K562 (cell line): Measurements from ENCODE around the gene AP3B1. TPM values are rescaled to one million over a fixed set of nuclear protein-coding genes. Genes with fewer than 3 reads are reported as not detected.

Experiments
- ATAC-seq: fragments of 200-7000 bp; cut with Tn5 transposase; 3 replicates; pipeline ENCODE4 v1.9.1; 2020; ENCODE audit warnings: moderate library complexity
- BruUV-seq: library from RNA; stranded (reverse); fragments of 400-500 nt; replicated peaks from 2 replicates; lab custom pipeline; 2021; lab: Mats Ljungman, UMichigan
- CTCF ChIA-PET: fragments of 300-600 bp; formaldehyde crosslinking; extraction: SDS; loops from one replicate; lab custom pipeline; 2021; ENCODE audit warnings: low intra/inter-chr PET ratio; lab: Yijun Ruan, JAX
- POLR2A ChIA-PET: fragments of 300-600, 350-650 bp; sonication (Branson Sonifier 250); formaldehyde crosslinking; extraction: SDS; loops from one replicate; lab custom pipeline; 2021; ENCODE audit warnings: antibody characterized with exemption, inconsistent platforms; lab: Yijun Ruan, JAX
- DNase-seq, 4 experiments: peaks; one replicate each; pipeline versions ENCODE4 v3.0.0 to v3.0.0-alpha.2; 2011 to 2018; ENCODE audit warnings: low spot score in 3 of 4, mixed read lengths in 3 of 4; ENCODE audit errors: extremely low read depth in 1 of 4
- FAIRE-seq: peaks from 2 replicates; lab custom pipeline; 2011; peaks lifted over from hg19 to GRCh38; lab: Jason Lieb, UNC
- H2AFZ ChIP-seq: 2 replicates; pipeline ENCODE4 v1.6.0; 2011; ENCODE audit warnings: low read depth, low read length, control low read depth, inconsistent platforms
- H3K27ac ChIP-seq: fragments of 200-600 bp; 3 replicates; pipeline ENCODE4 v1.8.0; 2011; ENCODE audit warnings: low read depth, mild to moderate bottlenecking, control low read depth, inconsistent platforms, low read length, moderate library complexity, mixed read lengths; ENCODE audit errors: extremely low read depth
- H3K27me3 ChIP-seq, 2 experiments: fragments of 300-600 bp in 1 of 2; 2 replicates in 1 of 2; 3 replicates in 1 of 2; pipeline versions ENCODE4 v1.6.0 to v1.8.0; 2011; ENCODE audit warnings: inconsistent platforms in 2 of 2, low read length in 2 of 2, mild to moderate bottlenecking in 1 of 2, mixed read lengths in 1 of 2, moderate library complexity in 1 of 2; ENCODE audit not compliant: control insufficient read depth in 2 of 2, insufficient read depth in 2 of 2
- H3K36me3 ChIP-seq: fragments of 300-600 bp; 3 replicates; pipeline ENCODE4 v1.8.0; 2011; ENCODE audit warnings: mild to moderate bottlenecking, low read length, inconsistent platforms; ENCODE audit not compliant: control insufficient read depth, insufficient read depth
- H3K4me1 ChIP-seq, 2 experiments: fragments of 200-600 bp in 1 of 2; replicated peaks in 1 of 2; 2 replicates in 1 of 2; 3 replicates in 1 of 2; pipeline versions ENCODE4 v1.5.1 to v1.8.0; 2011; ENCODE audit warnings: inconsistent platforms in 2 of 2, low read length in 2 of 2, mild to moderate bottlenecking in 1 of 2, mixed read lengths in 1 of 2, moderate library complexity in 1 of 2; ENCODE audit not compliant: control insufficient read depth in 2 of 2, insufficient read depth in 2 of 2
- H3K4me2 ChIP-seq: 2 replicates; pipeline ENCODE4 v1.6.1; 2011; ENCODE audit warnings: low read length, control low read depth, inconsistent platforms, mixed read lengths; ENCODE audit not compliant: insufficient read depth
- H3K4me3 ChIP-seq: fragments of 200-600 bp; sonication (generic), shearing (Covaris generic); 2 replicates; pipeline ENCODE4 v1.5.1; 2016; ENCODE audit warnings: control low read depth, inconsistent platforms
- H3K79me2 ChIP-seq: fragments of 200-600 bp; 3 replicates; pipeline ENCODE4 v1.8.0; 2011; ENCODE audit warnings: low read length, inconsistent platforms; ENCODE audit not compliant: control insufficient read depth, insufficient read depth
- H3K9ac ChIP-seq, 2 experiments: 2 replicates each; pipeline versions ENCODE4 v1.6.0 to v1.6.1; 2011; ENCODE audit warnings: low read depth in 2 of 2, low read length in 2 of 2, control low read depth in 1 of 2, inconsistent platforms in 1 of 2, mild to moderate bottlenecking in 1 of 2, mixed read lengths in 1 of 2; ENCODE audit not compliant: insufficient read depth in 1 of 2
- H3K9me1 ChIP-seq: one replicate; pipeline ENCODE4 v1.6.0; 2011; ENCODE audit warnings: inconsistent platforms, mild to moderate bottlenecking, low read length, moderate library complexity; ENCODE audit not compliant: control insufficient read depth, insufficient read depth
- H3K9me3 ChIP-seq: replicated peaks from 2 replicates; pipeline ENCODE4 v1.5.1; 2011; ENCODE audit warnings: low read depth, low read length, inconsistent platforms; ENCODE audit not compliant: control insufficient read depth, insufficient read depth
- H4K20me1 ChIP-seq: replicated peaks from 2 replicates; pipeline ENCODE4 v1.6.1; 2011; ENCODE audit warnings: low read length, inconsistent platforms, mixed read lengths; ENCODE audit not compliant: control insufficient read depth, insufficient read depth
- CEBPG ChIP-seq, 3 experiments: fragments of 200-800 bp in 1 of 3; sonication (Bioruptor generic) in 1 of 3; sonication (generic) in 1 of 3; formaldehyde crosslinking in 1 of 3; IDR thresholded peaks in 2 of 3; conservative IDR thresholded peaks in 1 of 3; 2 replicates each; pipeline versions ENCODE4 v1.6.1 to v1.8.0; 2016 to 2022; ENCODE audit warnings: missing compliant biosample characterization in 2 of 3, missing genetic modification characterization in 2 of 3, mild to moderate bottlenecking in 1 of 3, missing genetic modification reagents in 1 of 3
- GATA2 ChIP-seq: sonication (generic); formaldehyde crosslinking; IDR thresholded peaks from 2 replicates; pipeline ENCODE4 v1.4.0; 2020; ENCODE audit warnings: mild to moderate bottlenecking, missing genetic modification reagents
- HDAC6 ChIP-seq: IDR thresholded peaks from 2 replicates; pipeline ENCODE4 v1.6.1; 2012; ENCODE audit warnings: low read depth, mild to moderate bottlenecking, control low read depth, inconsistent platforms, low read length, moderate library complexity
- IFI16 ChIP-seq: fragments of 250-450 bp; sonication (Bioruptor Pico); IDR thresholded peaks from 2 replicates; pipeline ENCODE4 v2.1.2; 2022; ENCODE audit warnings: mild to moderate bottlenecking, inconsistent platforms
- MAZ ChIP-seq, 2 experiments: fragments of 450-650 bp in 1 of 2; sonication (generic) in 1 of 2; formaldehyde crosslinking; IDR thresholded peaks in 1 of 2; conservative IDR thresholded peaks in 1 of 2; 2 replicates each; pipeline versions ENCODE4 v1.4.0 to v1.5.0; 2020; ENCODE audit warnings: mild to moderate bottlenecking in 1 of 2, missing genetic modification reagents in 1 of 2
- MCM7 ChIP-seq, 2 experiments: fragments of 450-650 bp; IDR thresholded peaks; 2 replicates each; pipeline ENCODE4 v1.6.1; 2016 to 2018
- RFX7 ChIP-seq: fragments of 250-450 bp; sonication (Bioruptor Pico); IDR thresholded peaks from 2 replicates; pipeline ENCODE4 v1.5.1; 2021; ENCODE audit warnings: mild to moderate bottlenecking
- ZNF140 ChIP-seq: fragments of 250-450 bp; sonication (Bioruptor Pico); IDR thresholded peaks from 2 replicates; pipeline ENCODE4 v1.8.0; 2021; ENCODE audit warnings: moderate library complexity, mild to moderate bottlenecking, inconsistent platforms
- ZNF584 ChIP-seq: fragments of 200-800 bp; sonication (Bioruptor generic); IDR thresholded peaks from 2 replicates; pipeline ENCODE4 v1.6.1; 2016; ENCODE audit warnings: low read depth, mild to moderate bottlenecking, missing genetic modification characterization, missing compliant biosample characterization
- in situ Hi-C: fragments of 300-500 bp; cut with MboI; formaldehyde crosslinking; loops from 4 replicates; pipeline ENCODE4 v1.15.0; 2018; ENCODE audit warnings: inconsistent platforms, mixed read lengths
- intact Hi-C: fragments of 100-400 bp; cut with micrococcal nuclease; formaldehyde crosslinking; loops from 2 replicates; pipeline ENCODE4 v1.14.2; 2022
- polyA plus RNA-seq, 8 experiments: library from polyadenylated mRNA; depleted of rRNA in 4 of 8; stranded (reverse) in 5 of 8; unstranded in 3 of 8; fragments of >200 nt; fragmentation: Nextera tagmentation in 2 of 8; fragmentation: Illumina TruSeq in 1 of 8; extraction: Ambion mirVana in 2 of 8; extraction: Trizol in 1 of 8; gene quantifications; 2 replicates each; pipeline versions ENCODE4 v1.2.1 to v1.2.3, GENCODE V29; 2011 to 2014; ENCODE audit warnings: inconsistent platforms in 1 of 8, missing spikeins in 1 of 8
- total RNA-seq, 7 experiments: library from RNA; depleted of rRNA in 6 of 7; stranded (reverse); fragments of >200 nt in 6 of 7; fragmentation: Illumina TruSeq in 2 of 7; extraction: Trizol in 2 of 7; gene quantifications; 2 replicates each; pipeline versions ENCODE4 v1.2.1 to v1.2.3, GENCODE V29; 2011 to 2021; ENCODE audit warnings: low replicate concordance in 1 of 7
- TF ChIP-seq, protein P1 (sequence below): fragments of 250-450 bp; sonication (Bioruptor Pico); IDR thresholded peaks from 2 replicates; pipeline ENCODE4 v1.6.1; 2021; ENCODE audit warnings: mild to moderate bottlenecking
- TF ChIP-seq, protein P2 (sequence below): fragments of 250-450 bp; sonication (Bioruptor Pico); IDR thresholded peaks from 2 replicates; pipeline ENCODE4 v1.9.0; 2021; ENCODE audit warnings: mild to moderate bottlenecking, inconsistent platforms

Gene AP3B1
- total and polyA plus RNA-seq, 9 of the 15 experiments (the other 6 are each of a cell fraction or from before 2014, with no cell fraction given), result 21.1 to 61.8 (median 42.2) TPM

DNA sequence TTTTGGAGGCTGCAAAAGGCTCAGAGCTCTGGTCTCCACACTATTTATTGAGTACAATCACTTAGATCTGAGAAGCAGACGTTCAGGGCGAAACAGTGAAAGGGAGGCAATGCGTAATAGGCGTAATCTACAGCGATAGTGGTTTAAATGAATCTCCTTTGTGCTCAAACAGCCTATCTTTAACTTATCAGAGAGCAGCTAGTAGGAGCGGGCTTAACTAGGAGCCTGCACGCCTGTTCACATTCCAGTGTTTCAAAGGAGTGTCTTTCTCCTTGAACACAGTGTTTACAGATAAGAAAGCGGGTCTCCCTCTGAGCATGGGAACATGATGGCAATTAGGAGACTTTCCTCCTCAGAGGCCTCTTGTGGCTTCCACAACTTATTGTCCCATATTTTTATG, 49.4 kb downstream of the AP3B1 start (continued):
- no peak for TF ChIP-seq ZNF584

DNA sequence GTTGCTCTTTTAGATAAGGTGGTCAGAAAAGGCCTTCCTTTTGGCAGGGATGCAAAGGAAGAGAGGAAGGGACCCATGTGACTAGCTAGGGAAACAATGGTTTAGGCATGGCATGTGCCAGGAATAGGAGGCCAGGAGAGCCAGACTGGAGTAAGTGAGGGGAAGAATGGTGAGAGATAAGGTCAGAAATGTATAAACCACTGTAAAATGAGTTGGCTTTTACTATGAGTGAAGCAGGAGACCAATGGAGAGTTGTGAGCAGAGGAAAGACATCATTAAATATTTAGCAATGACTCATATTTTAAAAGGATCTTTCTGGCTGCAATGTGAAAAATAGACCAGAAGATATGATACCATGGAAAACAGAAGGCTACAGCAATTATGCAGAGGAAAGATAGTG, 50.9 kb downstream of the AP3B1 start:
- no TSS peak for BruUV-seq
- Histone ChIP-seq H3K4me1 (peaks cover 4 to 12% of the 10 kb centered on the region in 2 experiments; a peak in 4 of 5 replicates), H3K4me3 (no peak overlapping the region), H3K36me3 (peaks cover 10% of the 10 kb centered on the region; the same call in 1 of the 3 replicates), H3K9ac (no peak overlapping the region), H4K20me1 (no peaks in the 10 kb centered on the region), H3K4me2 (no peak overlapping the region), H3K79me2 (peaks cover 14% of the 10 kb centered on the region; the same call in 2 of the 3 replicates), H3K27ac (no peak overlapping the region), H2AFZ (no peak overlapping the region), H3K27me3 (no peaks in the 10 kb centered on the region), H3K9me3 (no peaks in the 10 kb centered on the region), H3K9me1 (no peaks in the 10 kb centered on the region)
- DNase-seq (no peak), FAIRE-seq (no peak), ATAC-seq (no peak)
- CTCF ChIA-PET, result no interaction called here
- TF ChIP-seq GATA2 (CRISPR knock-in tag) (no peak), IFI16 (CRISPR knock-in tag) (no peak), ZNF140 (no peak), MAZ (CRISPR knock-in tag; conservative IDR thresholded peaks at IDR 0.05 in 1 of 2, IDR thresholded peaks at IDR 0.05 in 1 of 2) (no peak), HDAC6 (no peak), CEBPG (CRISPR knock-in tag; IDR thresholded peaks at IDR 0.05) (no peak), CEBPG (tag; conservative IDR thresholded peaks at IDR 0.05 in 1 of 2, IDR thresholded peaks at IDR 0.05 in 1 of 2) (no peak), MCM7 (IDR thresholded peaks at IDR 0.05) (no peak), RFX7 (CRISPR knock-in tag) (no peak)
- TF ChIP-seq, protein P1, sequence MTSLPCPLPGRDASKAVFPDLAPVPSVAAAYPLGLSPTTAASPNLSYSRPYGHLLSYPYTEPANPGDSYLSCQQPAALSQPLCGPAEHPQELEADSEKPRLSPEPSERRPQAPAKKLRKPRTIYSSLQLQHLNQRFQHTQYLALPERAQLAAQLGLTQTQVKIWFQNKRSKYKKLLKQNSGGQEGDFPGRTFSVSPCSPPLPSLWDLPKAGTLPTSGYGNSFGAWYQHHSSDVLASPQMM (CRISPR knock-in tag), result no peak
- TF ChIP-seq, protein P2, sequence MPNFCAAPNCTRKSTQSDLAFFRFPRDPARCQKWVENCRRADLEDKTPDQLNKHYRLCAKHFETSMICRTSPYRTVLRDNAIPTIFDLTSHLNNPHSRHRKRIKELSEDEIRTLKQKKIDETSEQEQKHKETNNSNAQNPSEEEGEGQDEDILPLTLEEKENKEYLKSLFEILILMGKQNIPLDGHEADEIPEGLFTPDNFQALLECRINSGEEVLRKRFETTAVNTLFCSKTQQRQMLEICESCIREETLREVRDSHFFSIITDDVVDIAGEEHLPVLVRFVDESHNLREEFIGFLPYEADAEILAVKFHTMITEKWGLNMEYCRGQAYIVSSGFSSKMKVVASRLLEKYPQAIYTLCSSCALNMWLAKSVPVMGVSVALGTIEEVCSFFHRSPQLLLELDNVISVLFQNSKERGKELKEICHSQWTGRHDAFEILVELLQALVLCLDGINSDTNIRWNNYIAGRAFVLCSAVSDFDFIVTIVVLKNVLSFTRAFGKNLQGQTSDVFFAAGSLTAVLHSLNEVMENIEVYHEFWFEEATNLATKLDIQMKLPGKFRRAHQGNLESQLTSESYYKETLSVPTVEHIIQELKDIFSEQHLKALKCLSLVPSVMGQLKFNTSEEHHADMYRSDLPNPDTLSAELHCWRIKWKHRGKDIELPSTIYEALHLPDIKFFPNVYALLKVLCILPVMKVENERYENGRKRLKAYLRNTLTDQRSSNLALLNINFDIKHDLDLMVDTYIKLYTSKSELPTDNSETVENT, result no peak
- intact Hi-C loops, result no loop called here
- POLR2A ChIA-PET, result no interaction called here
- in situ Hi-C loops, result no loop called here
